GM12801 (cell line): ENCODE measurements around the gene SMIM38.

Source experiments
- TF ChIP-seq, protein P1 (sequence below): IDR thresholded peaks from one replicate; pipeline ENCODE4 v1.5.1; 2011; ENCODE audit warnings: control low read depth; ENCODE audit not compliant: insufficient read length; ENCODE audit errors: extremely low read depth

Gene SMIM38

DNA sequence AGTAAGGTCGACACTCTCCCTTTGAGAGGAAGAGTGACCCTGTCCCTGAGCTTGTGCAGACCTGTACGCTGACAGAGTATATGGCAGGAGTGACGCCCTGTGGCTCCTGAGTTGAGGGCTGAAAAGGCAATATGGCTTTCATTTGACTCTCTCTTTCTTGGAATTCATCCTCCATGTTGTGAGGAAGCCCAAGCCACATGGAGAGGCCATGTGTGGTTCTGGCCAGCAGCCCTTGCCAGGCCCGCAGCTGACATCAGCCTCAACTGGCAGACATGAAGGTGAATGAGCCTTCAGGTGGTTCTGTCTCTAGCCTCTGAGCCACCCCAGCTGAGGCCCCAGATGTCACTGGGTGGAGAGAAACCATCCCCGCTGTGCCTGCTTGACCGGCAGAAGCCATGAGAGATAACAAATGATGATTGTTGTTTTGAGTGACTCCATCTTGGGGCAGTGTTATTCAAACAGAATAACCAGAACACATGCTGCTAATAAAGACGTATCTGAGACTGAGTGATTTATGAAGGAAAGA lies 31.9 kb downstream of the SMIM38 start:
- TF ChIP-seq, protein P1, sequence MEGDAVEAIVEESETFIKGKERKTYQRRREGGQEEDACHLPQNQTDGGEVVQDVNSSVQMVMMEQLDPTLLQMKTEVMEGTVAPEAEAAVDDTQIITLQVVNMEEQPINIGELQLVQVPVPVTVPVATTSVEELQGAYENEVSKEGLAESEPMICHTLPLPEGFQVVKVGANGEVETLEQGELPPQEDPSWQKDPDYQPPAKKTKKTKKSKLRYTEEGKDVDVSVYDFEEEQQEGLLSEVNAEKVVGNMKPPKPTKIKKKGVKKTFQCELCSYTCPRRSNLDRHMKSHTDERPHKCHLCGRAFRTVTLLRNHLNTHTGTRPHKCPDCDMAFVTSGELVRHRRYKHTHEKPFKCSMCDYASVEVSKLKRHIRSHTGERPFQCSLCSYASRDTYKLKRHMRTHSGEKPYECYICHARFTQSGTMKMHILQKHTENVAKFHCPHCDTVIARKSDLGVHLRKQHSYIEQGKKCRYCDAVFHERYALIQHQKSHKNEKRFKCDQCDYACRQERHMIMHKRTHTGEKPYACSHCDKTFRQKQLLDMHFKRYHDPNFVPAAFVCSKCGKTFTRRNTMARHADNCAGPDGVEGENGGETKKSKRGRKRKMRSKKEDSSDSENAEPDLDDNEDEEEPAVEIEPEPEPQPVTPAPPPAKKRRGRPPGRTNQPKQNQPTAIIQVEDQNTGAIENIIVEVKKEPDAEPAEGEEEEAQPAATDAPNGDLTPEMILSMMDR, result no peak

- TF ChIP-seq, protein P1, result no peak
Measured at GRCh38 chr11:69189059-69189458, 33.3 kb downstream of the SMIM38 start.

- TF ChIP-seq, protein P1, result no peak
Measured at GRCh38 chr11:69190796-69191536, 35.2 kb downstream of the SMIM38 start.

DNA sequence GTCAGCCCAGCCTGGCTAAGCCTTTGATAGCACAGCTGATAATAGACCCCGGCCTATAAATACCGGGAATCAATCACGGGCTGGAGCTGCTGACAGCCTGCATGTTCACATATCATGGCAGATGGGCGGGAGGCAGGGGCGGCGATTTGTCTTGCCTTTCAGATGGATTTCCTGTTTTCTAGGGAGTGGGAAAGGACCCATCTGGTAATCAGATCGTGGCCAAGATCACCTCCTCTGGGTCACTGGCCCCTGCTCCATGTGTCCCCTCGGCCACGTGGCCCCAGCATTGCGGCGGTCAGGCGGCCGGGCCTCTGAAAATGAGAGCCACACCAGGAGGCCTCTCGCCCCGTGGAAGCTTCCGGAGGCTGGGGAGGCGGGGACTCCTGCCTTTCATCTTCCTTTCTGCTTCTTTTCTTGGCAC lies 36.6 kb downstream of the SMIM38 start:
- TF ChIP-seq, protein P1, result no peak

GRCh38 chr11:69193151-69193550 lies 37.4 kb downstream of the SMIM38 start:
- TF ChIP-seq, protein P1, result no peak

DNA sequence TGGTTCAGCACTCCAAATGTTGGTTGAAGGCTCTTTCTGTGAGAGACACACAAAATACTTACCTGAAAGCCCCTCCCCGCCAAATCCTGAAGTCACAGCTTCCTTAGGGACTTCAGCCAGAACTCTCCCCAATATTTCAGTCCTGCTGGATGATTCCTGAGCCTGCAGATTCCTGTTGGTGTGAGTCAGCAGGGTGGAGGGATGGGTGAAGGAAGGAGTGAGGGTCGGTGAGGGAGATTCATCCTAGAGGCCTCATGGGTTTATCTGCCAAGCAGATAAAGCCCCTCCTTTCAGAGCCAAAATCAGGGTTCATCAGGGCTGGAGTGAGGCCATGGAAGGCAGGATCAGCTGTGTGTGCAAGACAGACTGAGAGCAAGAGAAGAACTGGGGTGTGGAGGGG lies 37.9 kb downstream of the SMIM38 start:
- TF ChIP-seq, protein P1, result no peak

- TF ChIP-seq, protein P1, result no peak
Measured at GRCh38 chr11:69194396-69194795, 38.7 kb downstream of the SMIM38 start.
